PC-9 (cell line): ENCODE results near the gene TOP1.

Experiments used
- EZH2 ChIP-seq: fragments of 200-600 bp; sonication (generic); IDR thresholded peaks from 2 replicates; pipeline ENCODE4 v1.8.0; 2017; ENCODE audit warnings: antibody characterized with exemption, low read depth
- TF ChIP-seq, protein P1 (sequence below): fragments of 200-600 bp; sonication (generic); conservative IDR thresholded peaks from 2 replicates; pipeline ENCODE4 v1.6.1; 2017; ENCODE audit warnings: mixed run types, antibody characterized with exemption, mild to moderate bottlenecking, moderate library complexity

DNA sequence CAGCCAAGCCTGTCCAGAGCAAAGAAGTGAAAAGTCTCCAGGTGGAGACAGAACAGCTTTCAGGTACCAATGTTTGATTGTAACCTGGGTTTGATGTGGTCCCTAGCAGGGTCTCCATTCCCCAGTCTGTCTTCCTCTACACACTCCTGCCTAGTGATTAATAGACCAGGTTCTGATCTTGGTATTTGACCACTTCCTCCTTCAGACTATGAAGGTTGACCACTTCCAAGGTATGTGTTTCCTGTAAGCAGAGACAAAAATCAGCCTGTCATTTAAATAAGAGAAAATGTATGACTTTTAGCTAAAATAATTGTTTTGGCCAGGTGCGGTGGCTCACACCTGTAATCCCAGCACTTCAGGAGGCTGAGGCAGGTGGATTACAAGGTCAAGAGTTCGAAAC is 41.8 kb upstream of the TOP1 start:
- TF ChIP-seq, protein P1, sequence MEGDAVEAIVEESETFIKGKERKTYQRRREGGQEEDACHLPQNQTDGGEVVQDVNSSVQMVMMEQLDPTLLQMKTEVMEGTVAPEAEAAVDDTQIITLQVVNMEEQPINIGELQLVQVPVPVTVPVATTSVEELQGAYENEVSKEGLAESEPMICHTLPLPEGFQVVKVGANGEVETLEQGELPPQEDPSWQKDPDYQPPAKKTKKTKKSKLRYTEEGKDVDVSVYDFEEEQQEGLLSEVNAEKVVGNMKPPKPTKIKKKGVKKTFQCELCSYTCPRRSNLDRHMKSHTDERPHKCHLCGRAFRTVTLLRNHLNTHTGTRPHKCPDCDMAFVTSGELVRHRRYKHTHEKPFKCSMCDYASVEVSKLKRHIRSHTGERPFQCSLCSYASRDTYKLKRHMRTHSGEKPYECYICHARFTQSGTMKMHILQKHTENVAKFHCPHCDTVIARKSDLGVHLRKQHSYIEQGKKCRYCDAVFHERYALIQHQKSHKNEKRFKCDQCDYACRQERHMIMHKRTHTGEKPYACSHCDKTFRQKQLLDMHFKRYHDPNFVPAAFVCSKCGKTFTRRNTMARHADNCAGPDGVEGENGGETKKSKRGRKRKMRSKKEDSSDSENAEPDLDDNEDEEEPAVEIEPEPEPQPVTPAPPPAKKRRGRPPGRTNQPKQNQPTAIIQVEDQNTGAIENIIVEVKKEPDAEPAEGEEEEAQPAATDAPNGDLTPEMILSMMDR, result no peak
- no peak for TF ChIP-seq EZH2
